Measurements from ENCODE around the gene EIF4A3. TPM values are rescaled to one million over a fixed set of nuclear protein-coding genes. Genes with fewer than 3 reads are reported as not detected.

Gene EIF4A3
- total RNA-seq, 3 donors from 2014 or later, result 46.2 to 93.1 (median 67.9) TPM

DNA sequence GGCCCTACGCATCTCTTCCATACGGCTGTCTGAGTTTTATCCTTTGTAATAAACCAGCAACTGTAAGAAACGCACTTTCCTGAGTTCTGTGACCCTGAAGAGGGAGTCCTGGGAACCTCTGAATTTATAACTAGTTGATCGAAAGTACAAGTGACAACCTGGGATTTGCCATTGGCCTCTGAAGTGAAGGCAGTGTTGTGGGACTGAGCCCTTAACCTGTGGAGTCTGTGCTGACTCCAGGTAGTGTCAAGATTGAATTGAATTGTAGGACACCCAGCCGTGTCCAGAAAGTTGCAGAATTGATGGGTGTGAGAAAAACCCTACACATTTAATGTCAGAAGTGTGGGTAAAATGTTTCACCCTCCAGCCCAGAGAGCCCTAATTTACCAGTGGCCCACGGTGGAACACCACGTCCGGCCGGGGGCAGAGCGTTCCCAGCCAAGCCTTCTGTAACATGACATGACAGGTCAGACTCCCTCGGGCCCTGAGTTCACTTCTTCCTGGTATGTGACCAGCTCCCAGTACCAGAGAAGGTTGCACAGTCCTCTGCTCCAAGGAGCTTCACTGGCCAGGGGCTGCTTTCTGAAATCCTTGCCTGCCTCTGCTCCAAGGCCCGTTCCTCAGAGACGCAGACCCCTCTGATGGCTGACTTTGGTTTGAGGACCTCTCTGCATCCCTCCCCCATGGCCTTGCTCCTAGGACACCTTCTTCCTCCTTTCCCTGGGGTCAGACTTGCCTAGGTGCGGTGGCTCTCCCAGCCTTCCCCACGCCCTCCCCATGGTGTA lies 44.1 kb downstream of the EIF4A3 start:
- peaks cover 10% of the 10 kb centered on the region in 2 donors for H3K4me1 ChIP-seq
- H3K27ac ChIP-seq, result peak overlapping the region; percentile 83 to 96
- H3K36me3 ChIP-seq, result no peaks in the 10 kb centered on the region
- intact Hi-C loops (cut with DNase I; ENCODE audit: low total_unique reads), result no loop called here
- H3K9me3 ChIP-seq, result no peaks in the 10 kb centered on the region
- TF ChIP-seq POLR2AphosphoS5 (IDR thresholded peaks at IDR 0.05), result no peak
- TF ChIP-seq POLR2A (IDR thresholded peaks at IDR 0.05), result no peak
- TF ChIP-seq, protein P1, sequence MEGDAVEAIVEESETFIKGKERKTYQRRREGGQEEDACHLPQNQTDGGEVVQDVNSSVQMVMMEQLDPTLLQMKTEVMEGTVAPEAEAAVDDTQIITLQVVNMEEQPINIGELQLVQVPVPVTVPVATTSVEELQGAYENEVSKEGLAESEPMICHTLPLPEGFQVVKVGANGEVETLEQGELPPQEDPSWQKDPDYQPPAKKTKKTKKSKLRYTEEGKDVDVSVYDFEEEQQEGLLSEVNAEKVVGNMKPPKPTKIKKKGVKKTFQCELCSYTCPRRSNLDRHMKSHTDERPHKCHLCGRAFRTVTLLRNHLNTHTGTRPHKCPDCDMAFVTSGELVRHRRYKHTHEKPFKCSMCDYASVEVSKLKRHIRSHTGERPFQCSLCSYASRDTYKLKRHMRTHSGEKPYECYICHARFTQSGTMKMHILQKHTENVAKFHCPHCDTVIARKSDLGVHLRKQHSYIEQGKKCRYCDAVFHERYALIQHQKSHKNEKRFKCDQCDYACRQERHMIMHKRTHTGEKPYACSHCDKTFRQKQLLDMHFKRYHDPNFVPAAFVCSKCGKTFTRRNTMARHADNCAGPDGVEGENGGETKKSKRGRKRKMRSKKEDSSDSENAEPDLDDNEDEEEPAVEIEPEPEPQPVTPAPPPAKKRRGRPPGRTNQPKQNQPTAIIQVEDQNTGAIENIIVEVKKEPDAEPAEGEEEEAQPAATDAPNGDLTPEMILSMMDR (IDR thresholded peaks at IDR 0.05), result no peak
- DNase-seq (ENCODE audit: low spot score in 2 of 2), result peak in 1 of 2 donors; percentile 66
- peak overlapping the region in 2 of 3 donors; percentile 81 to 84 for H3K4me3 ChIP-seq
- no peaks in the 10 kb centered on the region for H3K27me3 ChIP-seq

DNA sequence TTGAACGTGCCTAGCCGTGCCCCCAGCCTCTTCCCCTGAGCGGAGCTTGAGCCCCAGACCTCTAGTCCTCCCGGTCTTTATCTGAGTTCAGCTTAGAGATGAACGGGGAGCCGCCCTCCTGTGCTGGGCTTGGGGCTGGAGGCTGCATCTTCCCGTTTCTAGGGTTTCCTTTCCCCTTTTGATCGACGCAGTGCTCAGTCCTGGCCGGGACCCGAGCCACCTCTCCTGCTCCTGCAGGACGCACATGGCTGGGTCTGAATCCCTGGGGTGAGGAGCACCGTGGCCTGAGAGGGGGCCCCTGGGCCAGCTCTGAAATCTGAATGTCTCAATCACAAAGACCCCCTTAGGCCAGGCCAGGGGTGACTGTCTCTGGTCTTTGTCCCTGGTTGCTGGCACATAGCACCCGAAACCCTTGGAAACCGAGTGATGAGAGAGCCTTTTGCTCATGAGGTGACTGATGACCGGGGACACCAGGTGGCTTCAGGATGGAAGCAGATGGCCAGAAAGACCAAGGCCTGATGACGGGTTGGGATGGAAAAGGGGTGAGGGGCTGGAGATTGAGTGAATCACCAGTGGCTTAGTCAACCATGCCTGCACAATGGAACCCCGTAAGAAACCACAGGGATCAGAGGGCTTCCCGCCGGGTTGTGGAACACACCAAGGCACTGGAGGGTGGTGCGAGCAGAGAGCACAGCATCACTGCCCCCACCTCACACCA lies 44.8 kb downstream of the EIF4A3 start:
- intact Hi-C loops (cut with DNase I; ENCODE audit: low total_unique reads), result no loop called here
- TF ChIP-seq POLR2AphosphoS5 (IDR thresholded peaks at IDR 0.05), result no peak
- no peak for TF ChIP-seq POLR2A (IDR thresholded peaks at IDR 0.05)
- TF ChIP-seq, protein P1 (IDR thresholded peaks at IDR 0.05), result no peak
- peaks cover 10% of the 10 kb centered on the region in 2 donors for H3K4me1 ChIP-seq
- no peak for DNase-seq (ENCODE audit: low spot score in 2 of 2)
- H3K9me3 ChIP-seq, result no peaks in the 10 kb centered on the region
- peak overlapping the region; percentile 83 to 96 for H3K27ac ChIP-seq
- H3K36me3 ChIP-seq, result no peaks in the 10 kb centered on the region
- peak overlapping the region; percentile 81 to 88 (median 84) for H3K4me3 ChIP-seq
- no peaks in the 10 kb centered on the region for H3K27me3 ChIP-seq

DNA sequence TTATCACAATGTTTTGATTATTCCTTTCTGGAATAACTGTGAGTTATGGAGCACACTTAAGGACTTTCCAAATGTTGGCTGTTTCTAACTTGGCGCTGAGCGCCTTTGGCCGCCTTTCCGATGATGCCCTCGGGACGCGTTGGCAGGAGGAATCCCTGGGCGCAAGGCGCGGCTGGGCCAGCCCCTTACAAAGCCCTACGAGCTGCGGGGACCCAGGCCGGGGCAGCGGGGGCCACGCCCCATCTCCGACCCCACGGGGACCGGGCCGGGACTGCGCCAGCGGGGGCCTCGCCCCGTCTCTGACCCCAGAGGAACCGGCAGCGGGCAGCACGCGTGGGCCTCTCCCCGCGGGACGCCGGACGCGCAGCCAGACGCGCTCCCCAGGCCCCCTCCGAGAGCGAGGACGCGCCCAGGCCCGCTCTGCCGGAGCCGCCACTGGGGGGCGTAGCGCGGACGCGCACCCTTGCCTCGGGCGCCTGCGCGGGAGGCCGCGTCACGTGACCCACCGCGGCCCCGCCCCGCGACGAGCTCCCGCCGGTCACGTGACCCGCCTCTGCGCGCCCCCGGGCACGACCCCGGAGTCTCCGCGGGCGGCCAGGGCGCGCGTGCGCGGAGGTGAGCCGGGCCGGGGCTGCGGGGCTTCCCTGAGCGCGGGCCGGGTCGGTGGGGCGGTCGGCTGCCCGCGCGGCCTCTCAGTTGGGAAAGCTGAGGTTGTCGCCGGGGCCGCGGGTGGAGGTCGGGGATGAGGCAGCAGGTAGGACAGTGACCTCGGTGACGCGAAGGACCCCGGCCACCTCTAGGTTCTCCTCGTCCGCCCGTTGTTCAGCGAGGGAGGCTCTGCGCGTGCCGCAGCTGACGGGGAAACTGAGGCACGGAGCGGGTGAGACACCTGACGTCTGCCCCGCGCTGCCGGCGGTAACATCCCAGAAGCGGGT lies 45.6 kb downstream of the EIF4A3 start, which contains the start of gene GAA:
Gene GAA, plus strand, starts transcription at position 571 of the 935 bp plus-strand sequence. CDS start 3,006 bp downstream, outside the sequence.
- Histone ChIP-seq H3K4me3 (peak within 1 kb of the TSS; percentile 81 to 88 (median 84)), H3K36me3 (no peaks in the 10 kb centered on the region), H3K4me1 (peaks cover 10% of the 10 kb centered on the region in 2 donors), H3K27ac (peak within 1 kb of the TSS; percentile 83 to 96), H3K9me3 (no peaks in the 10 kb centered on the region), H3K27me3 (no peaks in the 10 kb centered on the region)
- intact Hi-C loops (cut with DNase I; ENCODE audit: low total_unique reads), result no loop called here
- TF ChIP-seq POLR2A (IDR thresholded peaks at IDR 0.05), result no peak
- TF ChIP-seq POLR2AphosphoS5 (IDR thresholded peaks at IDR 0.05), result peak in 1 of 3 donors; percentile 72
- TF ChIP-seq, protein P1 (IDR thresholded peaks at IDR 0.05), result peak in 2 of 3 donors; percentile 50 to 95
- DNase-seq (ENCODE audit: low spot score in 2 of 2), result peak; percentile 70 to 78

DNA sequence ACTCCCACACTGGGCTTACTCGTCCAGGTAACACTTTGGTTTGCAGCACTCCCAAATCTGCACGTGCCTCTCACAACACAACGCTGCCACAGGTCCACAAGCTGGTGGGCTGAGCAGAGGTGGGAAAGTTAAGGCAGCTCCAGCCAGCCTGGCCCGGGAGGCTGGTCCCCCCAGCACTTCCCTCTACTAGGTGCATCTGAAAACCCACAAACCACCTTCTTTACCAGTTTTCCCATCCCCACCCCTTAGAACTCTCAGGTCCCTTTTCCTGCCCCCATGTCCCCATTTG lies 46.9 kb downstream of the EIF4A3 start:
- no peak overlapping the region for H3K27ac ChIP-seq
- intact Hi-C loops (cut with DNase I; ENCODE audit: low total_unique reads), result no loop called here
- H3K9me3 ChIP-seq, result no peaks in the 10 kb centered on the region

More for the DNA sequence above, 46.9 kb downstream of the EIF4A3 start:
- no peak overlapping the region for H3K4me3 ChIP-seq
- peaks cover 10% of the 10 kb centered on the region in 2 donors for H3K4me1 ChIP-seq
- H3K27me3 ChIP-seq, result no peaks in the 10 kb centered on the region
- DNase-seq (ENCODE audit: low spot score in 2 of 2), result no peak
- TF ChIP-seq, protein P1 (IDR thresholded peaks at IDR 0.05), result no peak
- no peak for TF ChIP-seq POLR2A (IDR thresholded peaks at IDR 0.05)
- no peak for TF ChIP-seq POLR2AphosphoS5 (IDR thresholded peaks at IDR 0.05)
- H3K36me3 ChIP-seq, result no peaks in the 10 kb centered on the region
